ENCODE measurements around the gene REPIN1. TPM values are rescaled to one million over a fixed set of nuclear protein-coding genes. Genes with fewer than 3 reads are reported as not detected.

Gene REPIN1
- total RNA-seq, 1 experiment from 2014 or later: 106 TPM

DNA sequence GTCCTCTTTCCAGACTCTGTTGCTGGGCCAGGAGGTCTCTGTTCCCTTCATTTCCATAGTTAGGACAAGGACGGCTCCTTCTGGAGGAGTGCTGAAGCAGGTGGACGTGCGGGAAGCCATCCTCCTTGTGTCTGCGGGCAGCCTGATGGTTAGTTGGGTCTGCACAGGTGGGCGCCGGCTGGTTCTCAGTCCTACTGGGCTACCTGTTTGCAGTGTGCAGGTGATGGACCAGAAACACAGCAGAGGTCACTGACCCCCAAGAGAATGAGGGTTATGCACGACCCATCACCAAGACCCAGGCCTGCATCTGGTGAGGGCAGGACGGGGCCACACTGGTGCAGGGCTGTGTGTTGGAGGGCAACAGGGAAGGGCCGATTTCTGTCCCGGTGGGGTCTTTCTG, 35.0 kb upstream of the REPIN1 start:
- TF ChIP-seq ZNF274 (IDR thresholded peaks at IDR 0.05; ENCODE audit: low read depth, low read length): no peak
- Histone ChIP-seq H3K9me2 (ENCODE audit: insufficient read depth) (no peaks in the 10 kb centered on the region), H3K4me3 (replicated peaks in 1 of 2; ENCODE audit: low read depth in 1 of 2, low read length in 2 of 2) (no peak overlapping the region), H3K4me1 (ENCODE audit: control insufficient read depth in 1 of 2, insufficient read depth in 2 of 2, low read length in 2 of 2) (no peaks in the 10 kb centered on the region), H3K4me2 (ENCODE audit: low read length) (no peak overlapping the region), H2AFZ (ENCODE audit: low read depth, low read length, poor library complexity, severe bottlenecking) (no peak overlapping the region), H3K9me3 (ENCODE audit: control insufficient read depth in 1 of 2, insufficient read depth in 1 of 2, low read depth in 1 of 2, low read length in 2 of 2) (no peaks in the 10 kb centered on the region), H4K20me1 (ENCODE audit: insufficient read depth) (no peaks in the 10 kb centered on the region), H3K9ac (ENCODE audit: low read length) (no peak overlapping the region), H3K27me3 (ENCODE audit: insufficient read depth, low read length) (no peaks in the 10 kb centered on the region), H3K36me3 (ENCODE audit: control insufficient read depth in 1 of 2, insufficient read depth in 2 of 2, low read length in 2 of 2) (no peaks in the 10 kb centered on the region), H3K79me2 (ENCODE audit: insufficient read depth, low read length) (no peaks in the 10 kb centered on the region), H3K27ac (ENCODE audit: low read depth, low read length) (no peak overlapping the region)
- RAD21 ChIA-PET (ENCODE audit: low non-redundant PET in 1 of 2, low total read pairs in 2 of 2, uncharacterized antibody in 2 of 2, unreplicated experiment in 2 of 2): no interaction called here
- BruUV-seq (replicated peaks): no TSS peak
- DNase-seq (ENCODE audit: low read depth, low spot score) (no peak), ATAC-seq (no peak)
- CTCF ChIA-PET: no interaction called here
- intact Hi-C loops (cut with micrococcal nuclease): no loop called here
- POLR2A ChIA-PET: no interaction called here

DNA sequence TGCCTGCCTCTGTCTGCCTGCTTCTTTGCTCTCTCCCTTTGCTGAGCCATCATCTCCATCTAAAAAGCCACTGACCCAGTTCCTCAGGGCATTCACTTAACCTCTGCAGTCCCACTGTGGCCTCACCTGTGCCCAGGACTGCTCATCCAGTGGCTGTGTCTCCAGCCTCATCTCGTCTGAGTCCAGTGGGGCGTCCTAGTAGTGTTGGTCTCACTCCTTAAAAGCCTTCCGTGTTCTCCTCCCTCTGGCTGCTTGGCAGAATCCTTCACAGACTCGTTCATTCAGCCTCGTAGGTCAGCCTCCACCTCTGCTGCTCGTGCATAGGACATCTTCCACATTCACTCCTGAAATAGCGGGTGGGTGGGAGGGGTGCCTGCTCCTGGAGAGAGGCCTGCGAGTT, 34.5 kb upstream of the REPIN1 start:
- DNase-seq (ENCODE audit: low read depth, low spot score): no peak
- H3K4me1 ChIP-seq (ENCODE audit: control insufficient read depth in 1 of 2, insufficient read depth in 2 of 2, low read length in 2 of 2): no peaks in the 10 kb centered on the region
- RAD21 ChIA-PET (ENCODE audit: low non-redundant PET in 1 of 2, low total read pairs in 2 of 2, uncharacterized antibody in 2 of 2, unreplicated experiment in 2 of 2): no interaction called here
- no peaks in the 10 kb centered on the region for H3K27me3 ChIP-seq (ENCODE audit: insufficient read depth, low read length)
- POLR2A ChIA-PET: no interaction called here
- no peaks in the 10 kb centered on the region for H4K20me1 ChIP-seq (ENCODE audit: insufficient read depth)
- H3K36me3 ChIP-seq (ENCODE audit: control insufficient read depth in 1 of 2, insufficient read depth in 2 of 2, low read length in 2 of 2): no peaks in the 10 kb centered on the region
- H3K9me3 ChIP-seq (ENCODE audit: control insufficient read depth in 1 of 2, insufficient read depth in 1 of 2, low read depth in 1 of 2, low read length in 2 of 2): no peaks in the 10 kb centered on the region
- no peaks in the 10 kb centered on the region for H3K9me2 ChIP-seq (ENCODE audit: insufficient read depth)
- H3K9ac ChIP-seq (ENCODE audit: low read length): no peak overlapping the region
- no peak overlapping the region for H2AFZ ChIP-seq (ENCODE audit: low read depth, low read length, poor library complexity, severe bottlenecking)
- no peak overlapping the region for H3K27ac ChIP-seq (ENCODE audit: low read depth, low read length)
- no peak overlapping the region for H3K4me3 ChIP-seq (replicated peaks in 1 of 2; ENCODE audit: low read depth in 1 of 2, low read length in 2 of 2)
- BruUV-seq (replicated peaks): no TSS peak
- CTCF ChIA-PET: no interaction called here
- no peak for ATAC-seq
- H3K79me2 ChIP-seq (ENCODE audit: insufficient read depth, low read length): no peaks in the 10 kb centered on the region
- H3K4me2 ChIP-seq (ENCODE audit: low read length): no peak overlapping the region
- intact Hi-C loops (cut with micrococcal nuclease): no loop called here
- TF ChIP-seq, protein P1, sequence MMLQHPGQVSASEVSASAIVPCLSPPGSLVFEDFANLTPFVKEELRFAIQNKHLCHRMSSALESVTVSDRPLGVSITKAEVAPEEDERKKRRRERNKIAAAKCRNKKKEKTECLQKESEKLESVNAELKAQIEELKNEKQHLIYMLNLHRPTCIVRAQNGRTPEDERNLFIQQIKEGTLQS (IDR thresholded peaks at IDR 0.05): no peak
- TF ChIP-seq POLR2AphosphoS5 (IDR thresholded peaks at IDR 0.05; ENCODE audit: low read depth, low read length) (no peak), YY1 (IDR thresholded peaks at IDR 0.05; ENCODE audit: extremely low read depth, insufficient replicate concordance, low read depth, low read length) (no peak), EZH2 (IDR thresholded peaks at IDR 0.05) (no peak), POLR2A (IDR thresholded peaks at IDR 0.05; ENCODE audit: borderline replicate concordance, extremely low read depth, insufficient read depth, insufficient read length) (no peak), TCF7L2 (IDR thresholded peaks at IDR 0.05; ENCODE audit: borderline replicate concordance, extremely low read depth, insufficient read depth, insufficient read length) (no peak), MAX (IDR thresholded peaks at IDR 0.05) (no peak), CBX3 (IDR thresholded peaks at IDR 0.05; ENCODE audit: low read depth) (no peak), EGR1 (IDR thresholded peaks at IDR 0.05; ENCODE audit: low read depth) (no peak), EZH2phosphoT487 (IDR thresholded peaks at IDR 0.05; ENCODE audit: borderline replicate concordance) (no peak), SIN3A (IDR thresholded peaks at IDR 0.05; ENCODE audit: low read depth) (no peak), ELF1 (IDR thresholded peaks at IDR 0.05; ENCODE audit: borderline replicate concordance, low read depth) (no peak), SRF (IDR thresholded peaks at IDR 0.05; ENCODE audit: low read depth) (no peak), ZNF274 (IDR thresholded peaks at IDR 0.05; ENCODE audit: low read depth, low read length) (no peak)
- TF ChIP-seq, protein P2, sequence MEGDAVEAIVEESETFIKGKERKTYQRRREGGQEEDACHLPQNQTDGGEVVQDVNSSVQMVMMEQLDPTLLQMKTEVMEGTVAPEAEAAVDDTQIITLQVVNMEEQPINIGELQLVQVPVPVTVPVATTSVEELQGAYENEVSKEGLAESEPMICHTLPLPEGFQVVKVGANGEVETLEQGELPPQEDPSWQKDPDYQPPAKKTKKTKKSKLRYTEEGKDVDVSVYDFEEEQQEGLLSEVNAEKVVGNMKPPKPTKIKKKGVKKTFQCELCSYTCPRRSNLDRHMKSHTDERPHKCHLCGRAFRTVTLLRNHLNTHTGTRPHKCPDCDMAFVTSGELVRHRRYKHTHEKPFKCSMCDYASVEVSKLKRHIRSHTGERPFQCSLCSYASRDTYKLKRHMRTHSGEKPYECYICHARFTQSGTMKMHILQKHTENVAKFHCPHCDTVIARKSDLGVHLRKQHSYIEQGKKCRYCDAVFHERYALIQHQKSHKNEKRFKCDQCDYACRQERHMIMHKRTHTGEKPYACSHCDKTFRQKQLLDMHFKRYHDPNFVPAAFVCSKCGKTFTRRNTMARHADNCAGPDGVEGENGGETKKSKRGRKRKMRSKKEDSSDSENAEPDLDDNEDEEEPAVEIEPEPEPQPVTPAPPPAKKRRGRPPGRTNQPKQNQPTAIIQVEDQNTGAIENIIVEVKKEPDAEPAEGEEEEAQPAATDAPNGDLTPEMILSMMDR (IDR thresholded peaks at IDR 0.05 in 2 of 3, conservative IDR thresholded peaks at IDR 0.05 in 1 of 3; ENCODE audit: borderline replicate concordance in 1 of 3, insufficient read depth in 1 of 3, low read depth in 2 of 3, low read length in 2 of 3): no peak
